WERI-Rb-1 (cell line): Measurements from ENCODE around the gene NFYA.

ENCODE experiments used
- DNase-seq: peaks from one replicate; pipeline ENCODE4 v3.0.0-alpha.2; 2020
- H3K27ac ChIP-seq: fragments of 250-450 bp; sonication (Bioruptor Pico); 2 replicates; pipeline ENCODE4 v1.5.1; 2020; ENCODE audit warnings: mild to moderate bottlenecking, moderate library complexity
- H3K27me3 ChIP-seq: fragments of 250-450 bp; sonication (Bioruptor Pico); 2 replicates; pipeline ENCODE4 v1.5.1; 2021; ENCODE audit warnings: mild to moderate bottlenecking, low read depth, moderate library complexity; ENCODE audit not compliant: insufficient read depth, severe bottlenecking
- H3K36me3 ChIP-seq: fragments of 250-450 bp; sonication (Bioruptor Pico); 2 replicates; pipeline ENCODE4 v1.5.1; 2020; ENCODE audit warnings: mild to moderate bottlenecking, moderate library complexity
- H3K4me3 ChIP-seq: 2 replicates; pipeline ENCODE4 v1.5.1; 2011; ENCODE audit warnings: low read depth, mild to moderate bottlenecking, control low read depth, low read length
- H3K9me3 ChIP-seq: fragments of 250-450 bp; sonication (Bioruptor Pico); 2 replicates; pipeline ENCODE4 v1.5.1; 2021; ENCODE audit warnings: mild to moderate bottlenecking, moderate library complexity; ENCODE audit not compliant: severe bottlenecking
- TF ChIP-seq, protein P1 (sequence below): IDR thresholded peaks from 2 replicates; pipeline ENCODE4 v1.5.1; 2011; ENCODE audit warnings: low read depth, mild to moderate bottlenecking, control low read depth, inconsistent platforms, low read length

Gene NFYA

DNA sequence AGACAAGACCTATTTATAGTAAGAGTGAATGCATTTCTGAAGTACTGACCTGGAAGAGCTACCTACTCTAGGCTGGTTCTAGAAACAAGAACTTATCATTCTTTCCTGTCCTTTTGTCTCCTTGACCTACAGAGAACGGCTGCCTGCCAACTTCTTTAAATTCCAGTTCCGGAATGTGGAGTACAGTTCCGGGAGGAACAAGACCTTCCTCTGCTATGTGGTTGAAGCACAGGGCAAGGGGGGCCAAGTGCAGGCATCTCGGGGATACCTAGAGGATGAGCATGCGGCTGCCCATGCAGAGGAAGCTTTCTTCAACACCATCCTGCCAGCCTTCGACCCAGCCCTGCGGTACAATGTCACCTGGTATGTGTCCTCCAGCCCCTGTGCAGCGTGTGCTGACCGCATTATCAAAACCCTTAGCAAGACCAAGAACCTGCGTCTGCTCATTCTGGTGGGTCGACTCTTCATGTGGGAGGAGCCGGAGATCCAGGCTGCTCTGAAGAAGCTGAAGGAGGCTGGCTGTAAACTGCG is 11.5 kb upstream of the NFYA start:
- H3K27ac ChIP-seq: no peak overlapping the region
- H3K9me3 ChIP-seq: no peaks in the 10 kb centered on the region
- H3K27me3 ChIP-seq: no peaks in the 10 kb centered on the region
- TF ChIP-seq, protein P1, sequence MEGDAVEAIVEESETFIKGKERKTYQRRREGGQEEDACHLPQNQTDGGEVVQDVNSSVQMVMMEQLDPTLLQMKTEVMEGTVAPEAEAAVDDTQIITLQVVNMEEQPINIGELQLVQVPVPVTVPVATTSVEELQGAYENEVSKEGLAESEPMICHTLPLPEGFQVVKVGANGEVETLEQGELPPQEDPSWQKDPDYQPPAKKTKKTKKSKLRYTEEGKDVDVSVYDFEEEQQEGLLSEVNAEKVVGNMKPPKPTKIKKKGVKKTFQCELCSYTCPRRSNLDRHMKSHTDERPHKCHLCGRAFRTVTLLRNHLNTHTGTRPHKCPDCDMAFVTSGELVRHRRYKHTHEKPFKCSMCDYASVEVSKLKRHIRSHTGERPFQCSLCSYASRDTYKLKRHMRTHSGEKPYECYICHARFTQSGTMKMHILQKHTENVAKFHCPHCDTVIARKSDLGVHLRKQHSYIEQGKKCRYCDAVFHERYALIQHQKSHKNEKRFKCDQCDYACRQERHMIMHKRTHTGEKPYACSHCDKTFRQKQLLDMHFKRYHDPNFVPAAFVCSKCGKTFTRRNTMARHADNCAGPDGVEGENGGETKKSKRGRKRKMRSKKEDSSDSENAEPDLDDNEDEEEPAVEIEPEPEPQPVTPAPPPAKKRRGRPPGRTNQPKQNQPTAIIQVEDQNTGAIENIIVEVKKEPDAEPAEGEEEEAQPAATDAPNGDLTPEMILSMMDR: no peak
- no peak for DNase-seq
- peaks cover 45% of the 10 kb centered on the region for H3K36me3 ChIP-seq
- H3K4me3 ChIP-seq: no peak overlapping the region

DNA sequence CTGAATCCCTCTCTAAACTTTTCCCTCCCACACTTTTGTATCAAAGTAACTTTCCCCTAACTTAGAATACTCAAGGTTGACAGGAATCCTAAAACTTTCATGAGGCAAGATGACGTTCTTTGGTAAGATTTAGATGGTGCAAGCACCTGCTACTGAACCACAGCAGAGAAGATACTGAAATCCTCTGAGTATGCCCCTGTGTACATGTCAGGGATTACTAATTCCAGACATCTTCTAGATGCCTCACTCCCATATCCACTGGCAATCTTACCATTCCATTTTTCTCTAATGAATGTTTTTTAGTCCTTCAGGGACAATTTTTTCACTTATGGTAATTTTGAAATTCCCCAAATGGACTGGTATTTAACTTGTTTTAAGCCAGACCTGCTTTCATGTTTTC is 10.7 kb upstream of the NFYA start:
- Histone ChIP-seq H3K9me3 (no peaks in the 10 kb centered on the region), H3K36me3 (peaks cover 46% of the 10 kb centered on the region), H3K27ac (no peak overlapping the region), H3K4me3 (no peak overlapping the region), H3K27me3 (no peaks in the 10 kb centered on the region)
- DNase-seq: no peak
- TF ChIP-seq, protein P1: no peak

DNA sequence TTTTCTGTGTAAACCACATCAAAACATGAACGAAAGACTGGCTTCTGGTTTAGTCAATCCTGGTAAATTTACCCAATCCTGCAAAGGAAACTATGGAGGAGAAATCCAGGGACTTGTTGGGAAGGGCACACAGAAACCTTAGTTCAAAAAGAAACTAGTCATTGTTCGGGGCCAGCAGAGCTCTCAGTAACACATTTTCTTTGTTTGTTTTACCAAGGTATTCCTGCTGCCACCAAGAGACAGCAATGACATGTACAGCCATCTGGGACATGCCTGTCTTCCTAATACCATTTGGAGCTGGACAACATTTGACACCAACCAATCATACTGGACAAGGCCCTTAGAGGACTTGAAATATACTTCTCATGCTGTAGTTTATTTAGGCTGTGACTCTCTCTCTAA is 8.9 kb upstream of the NFYA start:
- Histone ChIP-seq H3K36me3 (peaks cover 51% of the 10 kb centered on the region), H3K27ac (no peak overlapping the region), H3K9me3 (no peaks in the 10 kb centered on the region), H3K27me3 (no peaks in the 10 kb centered on the region), H3K4me3 (no peak overlapping the region)
- TF ChIP-seq, protein P1: no peak
- no peak for DNase-seq

DNA sequence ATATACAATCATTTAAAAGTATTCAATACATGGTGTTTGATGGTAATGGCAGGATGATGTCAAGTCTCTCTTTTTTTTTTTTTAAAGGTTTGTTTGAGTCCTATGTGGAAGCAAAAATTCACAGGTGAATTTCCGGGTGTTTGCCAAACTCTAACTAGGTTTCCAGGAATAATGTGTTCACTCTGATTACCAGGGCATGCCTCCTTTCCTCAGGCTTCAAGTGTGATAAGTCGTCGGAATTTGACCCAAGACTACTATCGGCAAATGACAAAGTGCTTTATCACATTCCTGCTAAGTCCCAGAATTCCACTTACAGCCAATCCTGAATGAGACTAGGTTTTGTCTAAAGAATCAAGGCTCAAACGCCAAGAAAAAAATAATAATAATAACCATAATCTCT is 7.9 kb upstream of the NFYA start:
- Histone ChIP-seq H3K27ac (no peak overlapping the region), H3K36me3 (peaks cover 51% of the 10 kb centered on the region), H3K4me3 (no peak overlapping the region), H3K9me3 (no peaks in the 10 kb centered on the region), H3K27me3 (no peaks in the 10 kb centered on the region)
- TF ChIP-seq, protein P1: no peak
- DNase-seq: no peak

DNA sequence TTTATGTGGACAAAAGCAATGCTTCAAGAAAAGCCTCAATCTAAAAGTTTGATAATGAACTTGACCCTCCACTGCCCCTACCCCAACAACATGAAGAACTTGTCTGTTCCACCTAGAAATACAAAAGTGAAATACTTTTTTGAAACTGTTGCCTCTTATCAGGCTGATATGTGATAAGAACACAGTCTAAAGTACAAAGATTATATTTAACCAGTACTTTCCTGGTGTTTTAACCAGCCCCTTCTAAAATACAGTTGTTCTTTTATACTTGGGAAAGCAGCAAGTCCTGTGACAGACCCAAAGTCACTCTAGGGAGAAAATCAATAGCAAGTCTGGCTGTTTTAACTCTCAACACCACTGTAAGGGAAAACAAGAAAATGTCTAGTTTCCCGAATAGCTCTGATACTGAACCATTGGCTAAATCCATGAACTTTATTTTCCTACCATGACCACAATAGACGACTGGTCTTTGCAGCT is 7.2 kb upstream of the NFYA start:
- H3K36me3 ChIP-seq: peaks cover 51% of the 10 kb centered on the region

More for the DNA sequence above, 7.2 kb upstream of the NFYA start:
- TF ChIP-seq, protein P1: no peak
- no peak overlapping the region for H3K4me3 ChIP-seq
- DNase-seq: no peak
- no peaks in the 10 kb centered on the region for H3K9me3 ChIP-seq
- no peak overlapping the region for H3K27ac ChIP-seq
- H3K27me3 ChIP-seq: no peaks in the 10 kb centered on the region
